Anterior cingulate cortex (tissue), 58 donors: ENCODE data around the gene CSNK1G1.
"Not testable (repeated sequence)": the region's sequence is repeated elsewhere in the genome, so short reads cannot be mapped to it uniquely, and the experiment has no call there.

Experiments
- DNase-seq, 58 donors: peaks; one replicate each; lab custom pipeline; 2025; lab: John Stamatoyannopoulos, UW

Gene CSNK1G1

GRCh38 chr15:64355944-64356709 is at the start of gene CSNK1G1:
TSS of gene CSNK1G1 (minus strand) at chr15:64356173. CDS start at chr15:64300499, 55,674 bp downstream.
- peak; percentile 67 to 98 (median 93) for DNase-seq

DNA sequence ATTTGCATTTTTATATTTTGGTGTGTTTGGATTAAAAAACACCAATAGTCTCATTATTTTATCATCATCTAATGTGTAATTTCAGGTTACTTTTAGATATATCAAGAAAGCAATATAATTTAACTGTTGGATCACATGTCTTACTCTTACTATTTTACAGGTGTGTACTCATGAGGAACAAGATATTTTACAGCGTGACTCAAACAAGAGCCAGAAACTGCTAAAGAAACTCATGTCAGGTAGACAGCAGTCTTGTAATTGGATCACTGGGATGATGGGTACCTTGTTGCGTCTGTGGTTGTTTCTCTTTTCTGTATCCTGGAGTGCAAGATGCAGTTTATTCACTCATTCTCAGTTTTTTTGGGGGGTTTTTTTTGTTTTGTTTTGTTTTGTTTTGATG is 44.6 kb upstream of the CSNK1G1 start:
- no peak for DNase-seq

DNA sequence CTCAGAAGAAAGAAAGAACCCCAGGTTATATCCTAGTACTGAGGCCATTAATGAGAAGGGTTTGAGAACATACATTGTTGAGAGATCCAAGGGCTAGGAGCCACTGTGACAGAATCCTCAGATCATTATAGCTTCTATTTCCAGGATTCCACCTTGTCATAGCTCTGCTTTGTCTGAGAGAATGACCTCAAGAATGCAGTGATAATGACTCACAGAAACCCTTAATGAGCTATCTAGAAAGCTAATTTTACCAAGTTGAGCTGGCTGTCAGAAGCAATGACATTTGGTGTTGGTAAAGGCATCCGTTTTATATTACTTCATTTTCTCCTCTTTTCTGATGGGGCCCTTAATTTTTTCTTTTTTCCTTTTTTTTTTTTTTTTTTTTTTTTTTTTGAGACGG is 42.6 kb upstream of the CSNK1G1 start:
- no peak for DNase-seq

DNA sequence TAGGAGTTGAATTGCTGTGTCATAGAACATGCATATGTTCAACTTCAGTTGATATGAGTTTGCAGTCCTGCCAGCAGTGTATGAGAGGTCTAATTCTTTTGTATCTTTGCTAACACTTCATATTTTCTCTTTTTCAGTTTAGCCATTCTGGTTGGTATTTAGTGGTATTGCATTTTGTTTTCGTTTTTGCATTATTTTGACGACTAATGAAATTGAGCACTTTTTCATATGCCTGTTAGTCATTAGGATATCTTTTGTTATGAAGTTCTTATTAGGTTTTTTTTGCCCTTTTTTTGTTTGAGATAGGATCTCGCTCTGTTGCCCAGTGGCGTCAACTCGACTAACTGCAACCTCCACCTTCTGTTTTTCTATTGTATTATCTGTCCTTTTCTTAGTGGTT is 40.8 kb upstream of the CSNK1G1 start:
- no peak for DNase-seq

DNA sequence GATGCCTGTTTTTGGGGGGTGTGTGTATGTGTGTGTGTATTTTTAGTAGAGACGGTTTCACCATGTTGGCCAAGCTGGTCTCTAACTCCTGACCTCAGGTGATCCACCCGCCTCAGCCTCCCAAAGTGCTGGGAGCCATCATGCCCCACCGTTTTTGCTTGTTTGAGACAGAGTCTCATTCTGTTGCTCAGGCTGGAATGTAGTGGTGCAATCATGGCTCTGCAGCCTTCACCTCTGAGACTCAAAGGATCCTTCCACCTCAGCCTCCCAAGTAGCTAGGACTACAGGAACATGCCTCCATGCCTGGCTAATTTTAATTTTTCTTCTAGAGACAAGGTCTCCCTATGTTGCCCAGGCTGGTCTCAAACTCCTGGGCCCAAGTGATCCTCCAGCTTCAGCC is 36.5 kb upstream of the CSNK1G1 start:
- DNase-seq, result not testable (repeated sequence)

GRCh38 chr15:64389036-64389435 is 33.1 kb upstream of the CSNK1G1 start:
- no peak for DNase-seq

DNA sequence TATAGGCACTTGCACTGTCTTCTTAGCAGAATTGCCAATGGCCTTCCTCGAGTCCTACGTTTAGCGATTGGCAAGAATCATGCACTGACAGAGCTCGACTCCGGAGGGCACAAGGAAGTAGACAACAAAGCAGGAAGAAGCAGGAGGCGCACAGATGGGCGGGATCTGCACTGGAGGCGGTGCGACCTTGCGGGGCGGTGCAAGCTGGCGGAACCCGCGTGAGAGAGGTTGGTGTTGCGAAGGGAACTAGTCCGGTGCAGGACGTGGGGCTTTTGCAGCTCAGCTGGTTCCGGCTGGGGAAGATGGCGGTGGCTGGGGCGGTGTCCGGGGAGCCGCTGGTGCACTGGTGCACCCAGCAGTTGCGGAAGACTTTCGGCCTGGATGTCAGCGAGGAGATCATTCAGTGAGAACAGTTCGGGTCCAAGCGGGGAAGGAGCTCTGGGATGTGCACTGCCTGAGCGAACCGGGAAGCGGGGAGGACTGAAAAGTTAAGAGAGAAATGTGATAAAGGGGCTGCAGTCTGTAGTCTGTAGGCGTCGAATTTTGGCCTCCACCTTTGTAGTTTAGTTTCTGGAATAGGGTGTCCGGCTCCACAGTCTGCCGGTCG is 31.7 kb upstream of the CSNK1G1 start, which contains the start of gene TRIP4:
Gene TRIP4 (plus strand): TSS at position 275 of the 607 bp plus-strand sequence. CDS start 28 bp downstream, at position 303.
- DNase-seq, result peak; percentile 48 to 97 (median 90)

DNA sequence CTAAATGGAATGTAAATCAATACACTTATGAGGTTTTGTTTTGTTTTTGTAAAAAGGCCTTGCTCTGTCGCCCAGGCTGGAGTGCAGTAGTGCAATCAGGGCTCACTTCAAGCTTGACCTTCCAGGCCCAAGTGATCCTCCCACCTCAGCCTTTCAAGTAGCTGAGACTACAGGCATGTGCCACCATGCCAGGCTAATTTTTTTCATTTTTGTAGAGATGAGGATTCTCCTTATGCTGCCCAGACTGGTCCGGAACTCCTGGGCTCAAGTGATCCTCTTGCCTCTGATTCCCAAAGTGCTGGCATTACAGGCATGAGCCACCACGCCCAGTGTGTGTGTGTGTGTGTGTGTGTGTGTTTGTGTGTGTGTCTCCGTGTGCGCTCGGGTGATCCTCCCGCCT is 30.3 kb upstream of the CSNK1G1 start:
- no peak for DNase-seq

- DNase-seq, result no peak
Measured at GRCh38 chr15:64383760-64384159, 27.8 kb upstream of the CSNK1G1 start.

DNA sequence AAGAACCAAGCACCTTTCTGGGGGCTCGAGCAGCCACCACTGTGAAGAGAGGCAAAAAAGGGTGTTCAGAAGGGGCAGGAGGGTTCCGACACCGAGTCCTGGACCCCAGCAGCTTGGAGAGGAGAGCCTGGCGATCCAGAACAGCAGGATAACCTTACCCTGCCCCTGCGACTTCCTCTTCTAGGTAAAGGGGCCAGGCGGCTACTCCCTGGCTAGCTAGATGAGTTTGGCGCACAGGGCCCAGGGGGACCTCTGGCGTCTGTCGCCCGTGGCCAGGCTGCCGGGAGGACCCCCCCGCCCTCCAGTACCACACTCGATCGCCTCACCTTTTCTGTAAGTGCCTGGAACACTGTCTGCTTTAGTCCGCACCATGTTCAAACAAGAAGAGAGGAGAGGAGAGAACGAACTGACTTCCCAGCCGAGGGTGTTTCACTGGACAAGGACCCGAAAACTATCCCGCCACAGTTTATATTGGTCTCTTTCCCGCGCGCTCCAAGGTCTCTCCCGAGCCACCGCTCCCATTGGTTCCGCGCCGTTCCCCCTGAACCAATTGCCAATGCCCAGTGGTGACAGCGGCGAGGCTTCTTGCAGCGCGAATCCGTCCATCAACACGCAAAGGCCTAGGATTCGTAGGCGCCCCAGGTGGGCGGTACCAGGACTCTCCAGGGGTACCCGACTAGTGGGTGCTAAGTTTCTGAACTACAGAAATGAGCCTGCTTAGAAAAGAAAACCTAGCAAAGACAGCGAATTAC is 25.2 kb upstream of the CSNK1G1 start, which contains the start of gene PCLAF:
Gene PCLAF (minus strand): TSS at position 442 of the 752 bp plus-strand sequence. CDS start 70 bp downstream, at position 372.
- peak; percentile 16 to 91 (median 84) for DNase-seq

- not testable (repeated sequence) for DNase-seq
Measured at GRCh38 chr15:64380130-64380870, 24.3 kb upstream of the CSNK1G1 start.

DNA sequence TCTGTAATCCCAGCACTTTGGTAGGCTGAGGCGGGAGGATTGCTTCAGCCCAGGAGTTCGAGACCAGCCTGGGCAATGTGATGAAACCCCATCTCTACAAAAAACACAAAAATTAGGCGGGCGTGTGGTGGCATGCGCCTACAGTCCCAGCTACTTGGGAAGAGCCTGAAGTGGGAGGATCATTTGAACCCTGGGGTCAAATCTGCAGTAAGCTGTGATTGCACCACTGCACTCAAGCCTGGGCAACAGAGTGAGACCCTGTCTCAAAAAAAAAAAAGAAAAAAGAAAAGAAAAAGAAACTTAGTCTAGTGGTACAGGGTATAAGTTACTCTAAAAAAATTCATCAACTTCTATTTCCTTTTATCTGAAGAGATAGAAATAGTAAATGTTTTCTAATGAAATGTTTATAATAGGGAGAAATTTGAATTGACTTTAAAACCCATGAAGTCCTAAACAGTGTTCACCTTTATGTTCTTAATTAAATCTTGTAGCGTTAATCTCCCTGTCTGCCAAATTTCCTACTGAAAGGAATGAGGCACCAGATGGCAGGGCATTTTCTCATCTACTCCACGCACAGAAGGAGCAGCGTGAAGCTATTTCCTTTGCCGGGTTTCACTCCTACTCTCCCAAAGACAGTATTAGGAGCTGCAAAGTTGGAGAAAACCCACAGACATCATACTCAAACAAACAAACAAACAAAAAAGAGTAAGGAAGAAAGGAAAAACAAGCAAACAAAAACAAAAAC is 23.4 kb upstream of the CSNK1G1 start:
- DNase-seq, result peak in 1 of 58 donors; percentile 2

- no peak for DNase-seq
Measured at GRCh38 chr15:64373360-64373759, 17.4 kb upstream of the CSNK1G1 start.

GRCh38 chr15:64371383-64371782 is 15.4 kb upstream of the CSNK1G1 start:
- not testable (repeated sequence) for DNase-seq

- no peak for DNase-seq
Measured at GRCh38 chr15:64369078-64369607, 13.2 kb upstream of the CSNK1G1 start.

- no peak for DNase-seq
Measured at GRCh38 chr15:64361259-64361658, 5.3 kb upstream of the CSNK1G1 start.

GRCh38 chr15:64356710-64357040 is 702 bp upstream of the CSNK1G1 start:
- DNase-seq, result no peak

GRCh38 chr15:64355348-64355943 is 527 bp downstream of the CSNK1G1 start:
- peak in 13 of 58 donors; percentile 13 to 68 (median 31) for DNase-seq
